Ascending aorta (tissue), 2 donors: Measurements from ENCODE around the gene MYH13. TPM values are rescaled to one million over a fixed set of nuclear protein-coding genes. Genes with fewer than 3 reads are reported as not detected.
A peak's percentile ranks its signal among the peaks of the same experiment; 100 is the strongest.
"Not testable (repeated sequence)": the region's sequence is repeated elsewhere in the genome, so short reads cannot be mapped to it uniquely, and the experiment has no call there.

ENCODE experiments used
- DNase-seq, 2 donors: peaks; one replicate each; pipeline ENCODE4 v3.0.0-alpha.2; 2019; ENCODE audit warnings: low spot score in 2 of 2
- H3K27ac ChIP-seq, 2 donors: fragments of 200-600 bp; sonication (generic); one replicate each; pipeline ENCODE4 v1.5.1; 2016 to 2017; ENCODE audit warnings: mild to moderate bottlenecking in 1 of 2
- H3K27me3 ChIP-seq: fragments of 200-600 bp; sonication (generic); one replicate; pipeline ENCODE4 v1.5.1; 2017
- H3K36me3 ChIP-seq, 2 donors: fragments of 200-600 bp; sonication (generic); one replicate each; pipeline ENCODE4 v1.5.1; 2016
- H3K4me1 ChIP-seq, 2 donors: fragments of 200-600 bp; sonication (generic); one replicate each; pipeline ENCODE4 v1.5.1; 2016 to 2017; ENCODE audit warnings: mild to moderate bottlenecking in 1 of 2
- H3K4me3 ChIP-seq, 2 donors: fragments of 200-600 bp; sonication (generic); one replicate each; pipeline ENCODE4 v1.5.1; 2016 to 2017; ENCODE audit warnings: mild to moderate bottlenecking in 1 of 2
- H3K9me3 ChIP-seq, 2 donors: fragments of 200-600 bp; sonication (generic); one replicate each; pipeline ENCODE4 v1.5.1; 2016
- CTCF ChIP-seq, 3 experiments: fragments of 200-600 bp in 2 of 3; fragments of 450-650 bp in 1 of 3; sonication (generic) in 2 of 3; IDR thresholded peaks; one replicate each; pipeline ENCODE4 v1.5.1; 2016 to 2019; ENCODE audit warnings: antibody characterized with exemption in 3 of 3, mild to moderate bottlenecking in 1 of 3, moderate library complexity in 1 of 3
- intact Hi-C: fragments of 100-400 bp; cut with DNase I; formaldehyde crosslinking; loops from one replicate; pipeline ENCODE4 v1.15.1; 2023
- total RNA-seq: library from RNA; depleted of rRNA; stranded (reverse); fragments of >200 nt; gene quantifications from one replicate; pipeline ENCODE4 v1.1.0, GENCODE V29; 2016

Gene MYH13
- total RNA-seq, 1 donor from 2014 or later = not detected

GRCh38 chr17:10304758-10305300 is 68.0 kb downstream of the MYH13 start:
- intact Hi-C loops = no loop called here
- no peak for DNase-seq
- Histone ChIP-seq H3K27ac (no peak overlapping the region), H3K4me1 (no peaks in the 10 kb centered on the region), H3K4me3 (no peak overlapping the region), H3K27me3 (no peaks in the 10 kb centered on the region), H3K36me3 (no peaks in the 10 kb centered on the region), H3K9me3 (no peaks in the 10 kb centered on the region)
- no peak for TF ChIP-seq CTCF (IDR thresholded peaks at IDR 0.05)

- no peak overlapping the region for H3K4me3 ChIP-seq
- TF ChIP-seq CTCF (IDR thresholded peaks at IDR 0.05) = no peak
- DNase-seq = no peak
- H3K9me3 ChIP-seq = no peaks in the 10 kb centered on the region
- intact Hi-C loops = no loop called here
- H3K36me3 ChIP-seq = no peaks in the 10 kb centered on the region
- H3K27me3 ChIP-seq = no peaks in the 10 kb centered on the region
- H3K4me1 ChIP-seq = no peaks in the 10 kb centered on the region
- no peak overlapping the region for H3K27ac ChIP-seq
These were observed 75.1 kb downstream of the MYH13 start for GRCh38 chr17:10297691-10298090.

- intact Hi-C loops = no loop called here
- Histone ChIP-seq H3K4me1 (no peaks in the 10 kb centered on the region), H3K27ac (no peak overlapping the region), H3K36me3 (no peaks in the 10 kb centered on the region), H3K9me3 (no peaks in the 10 kb centered on the region), H3K27me3 (no peaks in the 10 kb centered on the region), H3K4me3 (no peak overlapping the region)
- no peak for DNase-seq
- TF ChIP-seq CTCF (IDR thresholded peaks at IDR 0.05) = peak in 2 of 3 experiments; percentile 9 to 42
These were observed 77.0 kb downstream of the MYH13 start for GRCh38 chr17:10295728-10296343.

- no peak for DNase-seq
- H3K4me3 ChIP-seq = no peak overlapping the region
- no peaks in the 10 kb centered on the region for H3K27me3 ChIP-seq
- no peak for TF ChIP-seq CTCF (IDR thresholded peaks at IDR 0.05)
- no peaks in the 10 kb centered on the region for H3K36me3 ChIP-seq
- no peaks in the 10 kb centered on the region for H3K4me1 ChIP-seq
- intact Hi-C loops = no loop called here
- no peak overlapping the region for H3K27ac ChIP-seq
- no peaks in the 10 kb centered on the region for H3K9me3 ChIP-seq
These were observed 78.6 kb downstream of the MYH13 start for GRCh38 chr17:10294180-10294579.

GRCh38 chr17:10292057-10292937 is 80.5 kb downstream of the MYH13 start:
- Histone ChIP-seq H3K36me3 (no peaks in the 10 kb centered on the region), H3K27me3 (no peaks in the 10 kb centered on the region), H3K4me1 (no peaks in the 10 kb centered on the region), H3K9me3 (no peaks in the 10 kb centered on the region), H3K4me3 (no peak overlapping the region), H3K27ac (no peak overlapping the region)
- TF ChIP-seq CTCF (IDR thresholded peaks at IDR 0.05) = no peak
- intact Hi-C loops = no loop called here
- no peak for DNase-seq

GRCh38 chr17:10291576-10291975 is 81.2 kb downstream of the MYH13 start:
- DNase-seq, H3K36me3 ChIP-seq, H3K27me3 ChIP-seq, H3K4me3 ChIP-seq, intact Hi-C loops, H3K9me3 ChIP-seq, H3K27ac ChIP-seq, H3K4me1 ChIP-seq: not testable (repeated sequence)
